ENCODE results near the gene CEP290.
"Not testable (repeated sequence)": the region's sequence is repeated elsewhere in the genome, so short reads cannot be mapped to it uniquely, and the experiment has no call there.

CEP290 gene

DNA sequence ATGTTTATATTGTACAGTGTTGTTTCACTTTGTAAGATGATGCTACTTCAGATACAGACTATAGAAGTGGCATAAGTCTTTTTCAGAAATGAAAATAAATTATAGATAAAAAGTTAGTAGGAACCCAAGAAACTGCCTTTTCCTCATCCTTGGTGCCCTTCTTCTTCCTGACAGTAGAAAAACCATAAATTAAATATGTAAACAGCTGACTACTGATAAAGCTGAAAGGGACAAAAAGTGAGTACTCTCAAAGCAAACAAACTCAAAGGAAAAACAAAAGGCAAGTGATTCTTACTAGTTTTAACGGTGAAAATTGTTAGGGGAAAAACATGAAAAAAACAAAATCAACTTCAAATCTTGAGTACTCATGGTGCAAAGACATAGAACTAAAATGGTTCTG, 104.1 kb downstream of the CEP290 start:
- DNase-seq, result no peak

- DNase-seq, result no peak
Observed at GRCh38 chr12:88036353-88036965, 105.4 kb downstream of the CEP290 start.

DNA sequence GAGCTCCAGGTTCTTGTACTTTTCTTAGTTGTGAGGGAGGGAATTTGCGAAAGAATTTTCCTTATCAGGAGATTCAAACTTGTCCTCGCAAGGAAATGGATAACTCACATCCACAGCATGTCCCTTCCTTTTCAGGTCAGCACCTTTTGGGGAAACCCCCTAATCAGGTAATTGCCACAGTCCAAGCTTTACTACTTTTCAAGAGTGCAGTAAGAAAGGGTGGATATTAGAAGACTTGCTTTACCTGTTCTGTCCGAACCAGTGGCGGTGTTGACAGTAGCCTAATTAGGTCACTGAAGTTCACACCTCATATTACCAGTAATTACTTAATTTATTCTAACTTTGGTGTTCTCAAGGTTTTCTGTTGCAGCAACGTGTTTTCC, 106.0 kb downstream of the CEP290 start:
- DNase-seq, result no peak

GRCh38 chr12:88035271-88035906, 106.5 kb downstream of the CEP290 start:
- DNase-seq, result peak; percentile 53

- DNase-seq, result not testable (repeated sequence)
Observed at GRCh38 chr12:88031161-88031560, 110.7 kb downstream of the CEP290 start.

- DNase-seq, result no peak
Observed at GRCh38 chr12:88029093-88029665, 112.7 kb downstream of the CEP290 start, which contains the start of gene C12orf50. C12orf50 (minus strand) TSS chr12:88029401; CDS start chr12:88026962, 2,439 bp downstream.

- no peak for DNase-seq
Observed at GRCh38 chr12:88026196-88026595, 115.7 kb downstream of the CEP290 start.

DNA sequence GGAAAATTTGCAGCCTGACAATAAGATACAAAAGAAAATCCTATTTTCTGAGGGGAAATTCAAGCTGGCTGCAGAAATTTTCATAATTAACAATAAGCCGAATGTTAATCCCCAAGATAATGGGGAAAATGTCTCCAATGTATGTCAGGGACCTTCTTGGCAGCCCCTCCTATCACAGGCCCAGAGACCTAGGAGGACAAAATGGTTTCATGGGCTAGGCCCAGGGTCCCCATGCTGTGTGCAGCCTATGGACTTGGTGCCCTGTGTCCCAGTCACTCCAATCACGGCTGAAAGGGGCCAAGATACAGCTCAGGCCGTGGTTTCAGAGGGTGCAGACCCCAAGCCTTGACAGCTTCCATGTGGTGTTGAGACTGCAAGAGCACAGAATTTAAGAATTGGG, 123.9 kb downstream of the CEP290 start:
- no peak for DNase-seq

DNA sequence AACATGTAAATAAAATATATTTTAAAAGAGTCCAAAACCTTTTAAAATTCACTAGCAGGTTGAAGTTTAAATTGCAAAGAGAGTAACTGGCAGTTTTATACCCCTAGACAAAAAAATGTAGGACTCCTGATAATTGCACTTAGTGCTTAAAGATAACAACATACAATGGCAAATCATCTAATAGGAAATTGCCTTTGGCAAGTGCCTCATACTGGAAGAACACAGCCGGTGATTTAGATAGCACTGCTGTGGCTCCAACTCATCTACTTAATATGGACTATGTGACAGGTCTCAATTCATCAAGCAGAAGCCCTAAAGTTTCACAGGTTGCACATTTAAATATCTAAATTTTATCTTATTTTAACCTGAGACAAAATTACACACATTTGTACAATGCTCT, 126.1 kb downstream of the CEP290 start:
- no peak for DNase-seq

DNA sequence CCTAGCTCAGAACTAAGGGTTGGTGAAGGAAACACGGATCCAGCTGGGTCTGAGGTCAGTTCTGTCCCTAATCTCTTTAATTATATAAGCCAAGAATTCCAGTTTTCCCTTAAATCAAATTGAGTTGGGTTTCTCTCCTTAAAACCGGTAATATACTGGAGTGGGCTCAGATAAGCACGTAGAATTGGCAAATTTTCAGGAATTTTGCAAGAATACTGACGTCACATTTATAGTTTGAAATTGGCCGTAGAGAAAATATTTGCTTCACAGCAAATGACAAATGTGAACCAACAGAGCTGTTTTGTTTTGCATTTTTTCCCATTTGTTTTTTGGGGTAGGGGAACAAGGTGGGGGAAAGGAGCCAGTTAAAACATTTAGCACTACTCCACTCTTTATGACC, 130.1 kb downstream of the CEP290 start:
- no peak for DNase-seq

DNA sequence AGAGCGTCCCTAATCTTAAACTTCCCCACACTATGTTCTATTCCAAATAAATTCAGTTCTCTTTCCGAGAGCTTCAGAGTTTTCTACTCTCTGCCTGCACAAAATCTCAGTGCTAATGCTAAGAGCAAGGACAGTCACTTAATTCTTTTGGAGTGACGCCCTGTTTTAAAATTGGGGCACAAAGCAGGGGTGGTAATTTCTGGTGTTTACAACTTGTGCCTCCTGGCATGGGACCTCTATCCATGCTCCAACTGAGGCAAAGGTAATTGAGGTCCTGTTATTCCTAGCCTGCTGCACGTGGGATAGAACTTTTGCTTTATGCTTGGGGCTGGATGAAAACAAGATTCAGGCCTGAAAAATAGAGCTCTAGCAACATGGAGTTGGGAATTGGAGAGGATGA, 135.5 kb downstream of the CEP290 start:
- DNase-seq, result no peak

- DNase-seq, result no peak
Observed at GRCh38 chr12:88001327-88001726, 140.6 kb downstream of the CEP290 start.
